Measurements from ENCODE around the gene TTBK2. TPM values are rescaled to one million over a fixed set of nuclear protein-coding genes. Genes with fewer than 3 reads are reported as not detected.

The TTBK2 gene
- total and polyA plus RNA-seq, 2 donors (not counting 1 experiment from before 2014, with no cell fraction given), result 4.3 to 39.6 TPM

GRCh38 chr15:42880121-42880520 is 40.5 kb downstream of the TTBK2 start:
- Mint-ChIP-seq H3K27ac (no peak overlapping the region), H3K4me1 (no peaks in the 10 kb centered on the region), H3K9me3 (ENCODE audit: insufficient read depth) (peaks cover 9% of the 10 kb centered on the region), H3K4me3 (no peak overlapping the region), H3K27me3 (no peaks in the 10 kb centered on the region)
- no peak for DNase-seq
- H3K9ac ChIP-seq (ENCODE audit: low read length), result no peak overlapping the region
- no peak overlapping the region for H3K27ac ChIP-seq (ENCODE audit: low read length in 2 of 2)
- 100% methylated on average over 1 of the region's 1 CpG for WGBS (ENCODE audit: insufficient coverage)
- ChIA-PET POLR2A (no interaction called here), CTCF (no interaction called here)
- peaks cover 1 to 8% (median 3%) of the 10 kb centered on the region in 3 donors for H3K9me3 ChIP-seq (ENCODE audit: control extremely low read depth in 1 of 3, control insufficient read depth in 2 of 3, insufficient read depth in 1 of 3, low read length in 2 of 3)
- H3K79me2 ChIP-seq (ENCODE audit: control insufficient read depth, insufficient read depth, low read length), result peaks cover 7% of the 10 kb centered on the region
- H4K20me1 ChIP-seq (ENCODE audit: control insufficient read depth, insufficient read depth, low read length, poor library complexity, severe bottlenecking), result no peaks in the 10 kb centered on the region
- no peaks in the 10 kb centered on the region for H3K36me3 ChIP-seq (replicated peaks in 1 of 2; ENCODE audit: control extremely low read depth in 1 of 2, control insufficient read depth in 1 of 2, extremely low read depth in 1 of 2, insufficient read depth in 2 of 2, low read length in 1 of 2)
- no peak overlapping the region for H3K4me3 ChIP-seq (ENCODE audit: control extremely low read depth in 1 of 5, extremely low read depth in 1 of 5, insufficient read depth in 1 of 5, low read depth in 2 of 5, low read length in 4 of 5)
- intact Hi-C loops (cut with micrococcal nuclease), result no loop called here
- H3K4me1 ChIP-seq (ENCODE audit: control insufficient read depth in 2 of 2, insufficient read depth in 2 of 2, low read length in 2 of 2), result no peaks in the 10 kb centered on the region
- no peaks in the 10 kb centered on the region for H3K27me3 ChIP-seq (replicated peaks in 1 of 4; ENCODE audit: control extremely low read depth in 1 of 4, control insufficient read depth in 3 of 4, insufficient read depth in 4 of 4, low read length in 3 of 4)
- no peak overlapping the region for H3K4me2 ChIP-seq (replicated peaks; ENCODE audit: low read depth, low read length, poor library complexity, severe bottlenecking)
- TF ChIP-seq CTCF (IDR thresholded peaks at IDR 0.05) (no peak), EZH2 (IDR thresholded peaks at IDR 0.05; ENCODE audit: borderline replicate concordance, insufficient read depth, low read depth, low read length, poor library complexity, severe bottlenecking) (no peak)
- H2AFZ ChIP-seq (ENCODE audit: insufficient read depth, low read depth, low read length, poor library complexity, severe bottlenecking), result no peak overlapping the region
- no peak for ATAC-seq (ENCODE audit: low read depth)

GRCh38 chr15:42879443-42879842 is 41.1 kb downstream of the TTBK2 start:
- TF ChIP-seq EZH2 (IDR thresholded peaks at IDR 0.05; ENCODE audit: borderline replicate concordance, insufficient read depth, low read depth, low read length, poor library complexity, severe bottlenecking) (no peak), CTCF (IDR thresholded peaks at IDR 0.05) (no peak)
- Histone ChIP-seq H2AFZ (ENCODE audit: insufficient read depth, low read depth, low read length, poor library complexity, severe bottlenecking) (no peak overlapping the region), H3K4me1 (ENCODE audit: control insufficient read depth in 2 of 2, insufficient read depth in 2 of 2, low read length in 2 of 2) (no peaks in the 10 kb centered on the region), H3K9ac (ENCODE audit: low read length) (no peak overlapping the region), H3K4me2 (replicated peaks; ENCODE audit: low read depth, low read length, poor library complexity, severe bottlenecking) (no peak overlapping the region), H3K27me3 (replicated peaks in 1 of 4; ENCODE audit: control extremely low read depth in 1 of 4, control insufficient read depth in 3 of 4, insufficient read depth in 4 of 4, low read length in 3 of 4) (no peaks in the 10 kb centered on the region), H3K4me3 (ENCODE audit: control extremely low read depth in 1 of 5, extremely low read depth in 1 of 5, insufficient read depth in 1 of 5, low read depth in 2 of 5, low read length in 4 of 5) (no peak overlapping the region), H3K79me2 (ENCODE audit: control insufficient read depth, insufficient read depth, low read length) (peaks cover 7% of the 10 kb centered on the region), H3K9me3 (ENCODE audit: control extremely low read depth in 1 of 3, control insufficient read depth in 2 of 3, insufficient read depth in 1 of 3, low read length in 2 of 3) (peaks cover 1 to 5% (median 3%) of the 10 kb centered on the region in 3 donors), H3K27ac (ENCODE audit: low read length in 2 of 2) (no peak overlapping the region), H4K20me1 (ENCODE audit: control insufficient read depth, insufficient read depth, low read length, poor library complexity, severe bottlenecking) (no peaks in the 10 kb centered on the region), H3K36me3 (replicated peaks in 1 of 2; ENCODE audit: control extremely low read depth in 1 of 2, control insufficient read depth in 1 of 2, extremely low read depth in 1 of 2, insufficient read depth in 2 of 2, low read length in 1 of 2) (no peaks in the 10 kb centered on the region)
- CTCF ChIA-PET, result no interaction called here
- no peak for ATAC-seq (ENCODE audit: low read depth)
- H3K27ac Mint-ChIP-seq, result no peak overlapping the region
- WGBS (ENCODE audit: insufficient coverage), result 100% methylated on average over 1 of the region's 4 CpGs
- peaks cover 5% of the 10 kb centered on the region for H3K9me3 Mint-ChIP-seq (ENCODE audit: insufficient read depth)
- no peak overlapping the region for H3K4me3 Mint-ChIP-seq
- POLR2A ChIA-PET, result no interaction called here
- DNase-seq, result no peak
- H3K4me1 Mint-ChIP-seq, result no peaks in the 10 kb centered on the region
- intact Hi-C loops (cut with micrococcal nuclease), result no loop called here
- no peaks in the 10 kb centered on the region for H3K27me3 Mint-ChIP-seq

All from B cell (primary cell).